IPS-15b (cell line): ENCODE measurements around the gene ELF5.

Source experiments
- H3K27me3 ChIP-seq: one replicate; pipeline ENCODE4 v1.6.1; 2013; ENCODE audit warnings: low read length; ENCODE audit not compliant: control insufficient read depth, insufficient read depth
- H3K36me3 ChIP-seq: one replicate; pipeline ENCODE4 v1.6.1; 2013; ENCODE audit warnings: low read length; ENCODE audit not compliant: control insufficient read depth, insufficient read depth
- H3K4me1 ChIP-seq: one replicate; pipeline ENCODE4 v1.6.1; 2013; ENCODE audit warnings: mild to moderate bottlenecking, low read length; ENCODE audit not compliant: control insufficient read depth, insufficient read depth
- H3K4me3 ChIP-seq: one replicate; pipeline ENCODE4 v1.5.1; 2013; ENCODE audit warnings: low read depth, low read length
- H3K9ac ChIP-seq: one replicate; pipeline ENCODE4 v1.6.1; 2013; ENCODE audit warnings: low read depth, mild to moderate bottlenecking, low read length
- H3K9me3 ChIP-seq: one replicate; pipeline ENCODE4 v1.6.1; 2013; ENCODE audit warnings: mild to moderate bottlenecking, low read length; ENCODE audit not compliant: control insufficient read depth, insufficient read depth

The ELF5 gene

DNA sequence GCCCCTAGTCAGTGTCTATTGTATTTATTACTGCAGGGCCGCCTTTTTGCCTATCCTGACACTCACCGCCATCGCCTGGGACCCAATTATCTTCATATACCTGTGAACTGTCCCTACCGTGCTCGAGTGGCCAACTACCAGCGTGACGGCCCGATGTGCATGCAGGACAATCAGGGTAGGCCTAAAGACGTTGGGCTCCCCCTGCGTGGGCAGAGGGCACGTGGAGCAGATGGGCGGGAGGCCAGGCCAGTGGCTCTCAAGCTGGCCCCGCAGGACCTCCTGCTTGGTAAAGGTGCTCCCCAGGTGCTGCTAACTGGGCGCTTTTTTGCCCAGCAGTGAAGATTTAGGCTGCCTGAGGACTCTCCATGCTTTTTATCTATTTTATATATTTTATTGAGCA lies 52.4 kb downstream of the ELF5 start:
- no peak overlapping the region for H3K9ac ChIP-seq
- H3K9me3 ChIP-seq = no peaks in the 10 kb centered on the region
- no peaks in the 10 kb centered on the region for H3K36me3 ChIP-seq
- no peak overlapping the region for H3K4me3 ChIP-seq
- H3K4me1 ChIP-seq = no peaks in the 10 kb centered on the region
- H3K27me3 ChIP-seq = no peaks in the 10 kb centered on the region

DNA sequence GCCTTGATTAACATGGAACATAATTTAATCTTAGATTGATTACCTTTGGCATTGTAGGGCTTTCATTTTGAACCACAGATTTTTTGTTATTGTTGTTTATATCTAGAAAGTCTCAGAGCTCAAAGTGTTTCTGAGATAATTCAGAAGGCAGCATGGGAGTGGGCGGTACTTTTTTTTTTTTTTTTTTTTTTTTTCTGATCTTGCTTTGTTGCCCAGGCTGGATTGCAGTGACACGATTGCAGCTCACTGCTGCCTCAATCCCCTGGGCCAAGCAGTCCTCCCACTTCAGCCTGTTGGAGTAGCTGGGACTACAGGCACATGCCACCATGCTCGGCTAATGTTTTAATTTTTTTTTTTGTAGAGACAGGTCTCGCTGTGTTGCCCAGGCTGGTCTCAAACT lies 53.3 kb downstream of the ELF5 start:
- Histone ChIP-seq H3K4me1 (no peaks in the 10 kb centered on the region), H3K9me3 (no peaks in the 10 kb centered on the region), H3K9ac (no peak overlapping the region), H3K4me3 (no peak overlapping the region), H3K27me3 (no peaks in the 10 kb centered on the region), H3K36me3 (no peaks in the 10 kb centered on the region)

DNA sequence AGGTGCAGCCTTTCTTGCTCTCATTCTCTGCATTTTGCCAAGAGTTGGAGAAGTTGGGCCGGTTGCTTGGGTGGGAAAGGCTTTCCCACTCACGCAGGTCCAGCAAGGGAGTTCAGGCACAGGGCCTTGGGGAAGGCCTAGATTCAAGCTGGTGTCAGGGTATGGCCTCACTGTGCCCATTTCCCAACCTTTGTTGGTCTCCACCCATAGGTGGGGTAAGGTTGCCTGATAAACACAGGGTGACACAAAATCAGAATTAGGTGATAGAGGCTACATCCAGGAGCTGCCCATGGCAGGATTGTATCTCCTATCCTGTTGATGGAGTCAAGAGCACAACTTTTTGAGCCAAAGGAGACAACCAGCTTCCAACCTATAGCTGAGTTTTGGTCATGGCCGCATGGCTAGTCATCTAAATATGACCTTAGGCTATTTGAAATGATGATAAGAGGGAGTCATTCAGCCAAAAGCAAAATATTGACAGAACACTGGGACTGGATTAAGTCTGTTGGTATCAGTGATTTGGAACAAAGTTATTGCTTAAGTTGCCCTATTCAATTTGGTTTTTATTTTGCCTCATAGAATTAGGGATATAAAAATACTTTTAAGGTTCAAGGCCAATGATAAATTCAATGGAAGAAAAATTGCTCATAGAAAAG lies 54.0 kb downstream of the ELF5 start:
- H3K36me3 ChIP-seq = no peaks in the 10 kb centered on the region

DNA sequence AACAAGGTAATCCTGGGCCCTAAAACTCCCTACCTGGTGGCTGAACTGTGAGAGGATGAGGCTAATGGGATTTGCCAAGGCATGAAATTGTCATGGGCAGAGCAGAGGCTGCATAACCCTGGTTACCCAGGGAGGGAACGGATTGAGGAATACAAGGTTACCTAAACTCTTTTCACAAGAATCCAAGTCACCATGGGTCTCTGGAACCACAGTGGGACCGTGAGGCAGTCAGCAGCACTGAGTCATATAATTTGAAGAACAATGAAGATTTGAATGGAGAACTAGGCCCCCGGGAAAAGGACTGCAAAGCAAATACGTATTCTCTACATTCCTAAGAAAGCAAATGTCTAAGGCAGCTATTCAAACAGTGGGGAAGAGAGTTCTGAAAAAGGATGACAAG lies 55.1 kb downstream of the ELF5 start:
- no peaks in the 10 kb centered on the region for H3K4me1 ChIP-seq
- no peak overlapping the region for H3K9ac ChIP-seq
- H3K27me3 ChIP-seq = no peaks in the 10 kb centered on the region
- H3K36me3 ChIP-seq = no peaks in the 10 kb centered on the region
- H3K4me3 ChIP-seq = no peak overlapping the region
- no peaks in the 10 kb centered on the region for H3K9me3 ChIP-seq

More for the DNA sequence above, 54.0 kb downstream of the ELF5 start:
- no peaks in the 10 kb centered on the region for H3K4me1 ChIP-seq
- H3K9me3 ChIP-seq = no peaks in the 10 kb centered on the region
- H3K27me3 ChIP-seq = no peaks in the 10 kb centered on the region
- no peak overlapping the region for H3K4me3 ChIP-seq
- no peak overlapping the region for H3K9ac ChIP-seq

DNA sequence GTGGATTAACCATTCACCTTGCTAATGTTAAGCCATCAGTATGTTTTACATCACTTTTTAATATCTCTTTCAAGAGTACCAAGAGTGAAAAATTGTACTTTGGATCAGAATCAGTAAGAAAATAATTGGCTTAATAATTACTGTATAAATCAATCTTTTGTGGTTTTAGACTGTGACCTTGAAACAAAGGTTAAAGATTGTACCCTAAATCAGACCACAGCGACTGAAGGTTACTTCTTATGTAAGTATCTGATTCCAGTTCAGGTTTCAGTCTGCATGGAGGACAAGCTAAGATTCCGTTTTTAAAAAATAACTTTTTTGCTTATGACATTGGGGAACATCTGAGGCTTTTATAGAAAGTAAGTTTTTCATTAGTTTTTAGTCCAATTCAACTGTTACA lies 56.0 kb downstream of the ELF5 start:
- no peak overlapping the region for H3K4me3 ChIP-seq
- no peaks in the 10 kb centered on the region for H3K27me3 ChIP-seq
- H3K9me3 ChIP-seq = no peaks in the 10 kb centered on the region
- no peaks in the 10 kb centered on the region for H3K4me1 ChIP-seq
- H3K9ac ChIP-seq = no peak overlapping the region
- H3K36me3 ChIP-seq = no peaks in the 10 kb centered on the region

DNA sequence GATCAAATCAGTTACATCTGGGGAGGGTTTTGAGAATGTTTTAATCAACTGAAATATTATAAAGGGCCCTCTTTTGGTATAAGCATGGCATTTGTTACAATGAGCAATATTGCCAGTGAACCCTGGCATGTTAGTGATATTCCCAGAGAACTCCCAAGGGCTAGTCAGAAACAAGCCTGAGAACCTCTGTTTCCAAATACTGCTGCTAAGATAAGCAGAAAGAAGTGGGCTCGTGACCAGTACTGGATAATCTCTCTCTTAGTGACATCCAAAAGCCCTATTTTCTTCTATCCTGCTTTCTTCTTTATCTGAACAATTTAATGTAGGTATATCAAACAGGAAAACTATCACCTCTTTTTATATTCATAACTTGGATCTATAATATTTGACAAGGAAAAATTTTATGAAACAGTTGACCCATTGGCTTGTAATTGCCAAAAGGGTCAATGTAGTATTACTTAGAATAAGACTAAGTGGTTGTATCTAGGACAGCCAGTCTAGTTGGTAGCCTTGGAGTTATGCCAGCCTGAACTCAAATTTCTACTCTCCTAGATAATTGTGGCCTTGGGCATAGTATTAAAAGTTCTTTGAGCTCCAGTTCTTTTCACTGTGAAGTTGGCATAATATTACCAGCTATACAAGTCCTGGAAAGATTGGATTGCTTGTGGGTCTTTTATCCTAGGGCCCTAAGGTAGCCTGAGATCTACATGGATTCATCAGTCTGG lies 59.1 kb downstream of the ELF5 start:
- no peaks in the 10 kb centered on the region for H3K27me3 ChIP-seq
- H3K9me3 ChIP-seq = no peaks in the 10 kb centered on the region
- H3K9ac ChIP-seq = no peak overlapping the region
- no peaks in the 10 kb centered on the region for H3K36me3 ChIP-seq
- no peaks in the 10 kb centered on the region for H3K4me1 ChIP-seq
- H3K4me3 ChIP-seq = no peak overlapping the region

DNA sequence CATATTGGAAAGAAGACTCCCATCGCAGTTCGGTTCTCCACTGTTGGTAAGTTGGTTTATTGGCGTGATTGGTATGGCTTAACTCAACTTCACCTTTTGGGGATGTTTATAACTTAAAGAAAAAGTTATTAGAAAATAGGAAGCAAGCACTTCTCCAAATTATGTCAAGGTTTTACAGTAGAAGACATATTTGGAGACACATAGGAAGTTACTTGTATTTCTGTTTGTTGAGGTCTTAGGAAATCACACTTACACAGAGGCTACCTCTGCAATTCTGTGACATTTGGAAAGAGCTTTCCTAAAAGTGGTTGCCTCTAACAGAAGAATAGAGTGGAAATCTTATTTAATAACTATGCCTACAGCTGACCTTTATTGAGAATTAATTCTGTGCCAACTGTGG lies 62.5 kb downstream of the ELF5 start:
- Histone ChIP-seq H3K36me3 (no peaks in the 10 kb centered on the region), H3K9ac (no peak overlapping the region), H3K4me3 (no peak overlapping the region), H3K9me3 (no peaks in the 10 kb centered on the region), H3K27me3 (no peaks in the 10 kb centered on the region), H3K4me1 (no peaks in the 10 kb centered on the region)

DNA sequence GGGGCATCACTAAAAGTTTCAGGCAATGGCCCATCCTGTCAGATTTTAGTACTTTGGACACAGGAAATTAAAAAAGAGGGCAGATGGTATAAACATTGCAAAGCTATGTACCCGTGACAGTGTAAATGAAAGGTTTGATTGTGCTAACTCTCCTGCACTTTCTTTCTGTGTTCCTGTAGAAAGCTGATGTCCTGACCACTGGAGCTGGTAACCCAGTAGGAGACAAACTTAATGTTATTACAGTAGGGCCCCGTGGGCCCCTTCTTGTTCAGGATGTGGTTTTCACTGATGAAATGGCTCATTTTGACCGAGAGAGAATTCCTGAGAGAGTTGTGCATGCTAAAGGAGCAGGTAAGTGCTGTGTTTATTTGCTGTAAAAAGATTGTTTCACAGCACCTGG lies 64.6 kb downstream of the ELF5 start:
- H3K4me1 ChIP-seq = no peaks in the 10 kb centered on the region
- H3K9me3 ChIP-seq = no peaks in the 10 kb centered on the region
- no peaks in the 10 kb centered on the region for H3K36me3 ChIP-seq
- no peak overlapping the region for H3K9ac ChIP-seq
- no peak overlapping the region for H3K4me3 ChIP-seq
- no peaks in the 10 kb centered on the region for H3K27me3 ChIP-seq

DNA sequence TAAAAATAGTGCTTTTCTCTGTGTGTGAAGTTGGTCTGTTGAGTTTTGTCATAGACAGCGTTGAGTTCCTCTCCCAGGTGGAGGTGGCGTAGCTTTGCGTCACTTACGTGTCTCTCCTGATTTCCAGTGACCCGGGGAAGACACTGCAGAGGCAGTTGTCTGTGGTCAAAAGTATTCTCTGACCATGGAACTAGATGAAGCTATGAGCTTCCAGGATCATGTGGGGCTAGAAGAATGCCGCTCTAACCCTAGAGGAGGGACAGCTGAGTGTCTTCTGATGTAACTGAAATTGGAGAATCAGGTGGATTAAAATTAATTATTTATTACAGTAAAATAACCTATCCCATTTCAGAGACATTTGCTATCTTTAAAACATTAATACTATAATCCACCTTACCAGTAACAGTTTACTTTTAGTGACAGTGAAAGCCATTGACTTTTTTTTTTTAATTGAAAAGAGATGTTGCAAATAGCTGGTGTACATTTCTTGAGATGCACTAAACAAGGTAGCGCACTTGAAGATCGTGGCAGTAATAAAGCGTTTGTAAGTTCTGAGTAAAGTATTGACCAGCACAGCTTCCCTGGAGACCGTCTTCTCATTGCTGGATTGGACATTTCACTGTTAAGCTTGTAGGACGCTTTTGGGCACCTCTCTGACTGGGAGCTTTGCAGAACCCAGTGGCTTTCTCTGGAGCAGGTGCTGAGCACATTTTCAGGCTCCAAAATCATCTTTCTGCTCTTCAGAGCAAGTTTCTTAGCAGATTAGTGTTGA lies 65.2 kb downstream of the ELF5 start:
- Histone ChIP-seq H3K9ac (no peak overlapping the region), H3K27me3 (no peaks in the 10 kb centered on the region), H3K4me3 (no peak overlapping the region), H3K4me1 (no peaks in the 10 kb centered on the region), H3K9me3 (no peaks in the 10 kb centered on the region), H3K36me3 (no peaks in the 10 kb centered on the region)

DNA sequence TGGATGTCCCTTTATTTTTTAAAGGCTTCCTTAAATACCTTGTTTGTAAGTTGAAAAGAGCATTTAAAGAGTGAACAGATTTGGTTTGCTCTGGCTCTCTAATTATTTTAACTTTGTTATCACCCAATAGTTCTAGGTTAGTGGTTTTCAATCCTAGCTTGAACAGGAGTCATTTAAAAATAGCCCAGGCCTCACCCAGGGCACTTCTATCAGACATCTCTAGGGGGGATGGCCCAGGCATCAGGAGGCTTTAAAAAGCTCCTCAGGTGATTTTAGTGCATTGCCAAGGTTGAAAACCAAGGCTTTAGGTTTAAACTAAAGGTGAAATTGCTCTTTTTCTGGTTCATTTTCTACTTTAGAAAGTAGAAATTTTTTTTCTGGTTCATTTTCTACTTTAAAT lies 66.5 kb downstream of the ELF5 start:
- Histone ChIP-seq H3K4me1 (no peaks in the 10 kb centered on the region), H3K27me3 (no peaks in the 10 kb centered on the region), H3K9me3 (no peaks in the 10 kb centered on the region), H3K36me3 (no peaks in the 10 kb centered on the region), H3K4me3 (no peak overlapping the region), H3K9ac (no peak overlapping the region)

DNA sequence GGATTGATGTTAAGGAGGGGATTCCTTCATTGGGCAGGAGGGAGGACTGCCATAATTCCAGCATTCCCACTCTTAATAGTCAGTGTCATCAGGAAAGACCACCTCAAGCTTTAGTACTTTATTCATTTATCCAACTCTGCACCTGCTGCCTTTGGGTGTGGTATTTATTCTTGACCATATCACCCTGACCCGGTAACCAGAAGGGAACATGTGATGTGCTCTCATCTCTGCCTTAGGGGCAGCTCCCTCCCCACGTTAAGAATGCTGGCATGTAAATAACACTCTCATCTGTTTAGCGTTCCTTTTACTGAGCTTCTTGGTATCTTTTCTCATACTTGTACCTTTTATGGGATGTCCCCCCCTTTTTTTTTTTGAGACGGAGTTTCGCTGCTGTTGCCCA lies 67.2 kb downstream of the ELF5 start:
- H3K36me3 ChIP-seq = no peaks in the 10 kb centered on the region
- H3K9ac ChIP-seq = no peak overlapping the region
- no peak overlapping the region for H3K4me3 ChIP-seq
- no peaks in the 10 kb centered on the region for H3K27me3 ChIP-seq
- H3K9me3 ChIP-seq = no peaks in the 10 kb centered on the region
- H3K4me1 ChIP-seq = no peaks in the 10 kb centered on the region

DNA sequence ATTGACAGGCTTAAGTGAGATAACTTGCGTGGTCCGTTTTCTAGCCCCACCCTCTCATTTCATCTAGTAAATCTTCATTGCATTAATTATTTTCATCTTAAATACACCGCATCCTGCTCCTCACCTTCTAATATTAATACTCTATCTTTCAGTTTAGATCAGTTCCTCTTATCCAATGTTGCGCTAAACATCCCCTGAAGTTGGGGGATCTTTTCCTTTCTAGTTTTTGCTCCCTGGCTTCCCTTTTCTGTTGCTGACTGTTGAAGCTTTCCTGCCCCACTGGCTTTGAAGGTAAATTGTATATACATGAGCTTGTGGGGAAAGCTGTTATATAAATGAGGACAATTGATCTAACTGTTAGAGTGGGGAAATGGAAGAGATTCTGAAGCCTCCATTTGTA lies 67.6 kb downstream of the ELF5 start:
- Histone ChIP-seq H3K9me3 (no peaks in the 10 kb centered on the region), H3K4me1 (no peaks in the 10 kb centered on the region), H3K36me3 (no peaks in the 10 kb centered on the region), H3K4me3 (no peak overlapping the region), H3K27me3 (no peaks in the 10 kb centered on the region), H3K9ac (no peak overlapping the region)
